Anterior cingulate cortex (tissue), 58 donors: ENCODE data around the gene KCNMB2.
"Not testable (repeated sequence)": the region's sequence is repeated elsewhere in the genome, so short reads cannot be mapped to it uniquely, and the experiment has no call there.

ENCODE experiments used
- DNase-seq, 58 donors: peaks; one replicate each; lab custom pipeline; 2025; lab: John Stamatoyannopoulos, UW

The KCNMB2 gene

GRCh38 chr3:178845420-178846118, 309.3 kb downstream of the KCNMB2 start:
- DNase-seq = no peak

GRCh38 chr3:178847190-178847589, 311.0 kb downstream of the KCNMB2 start:
- DNase-seq = no peak

DNA sequence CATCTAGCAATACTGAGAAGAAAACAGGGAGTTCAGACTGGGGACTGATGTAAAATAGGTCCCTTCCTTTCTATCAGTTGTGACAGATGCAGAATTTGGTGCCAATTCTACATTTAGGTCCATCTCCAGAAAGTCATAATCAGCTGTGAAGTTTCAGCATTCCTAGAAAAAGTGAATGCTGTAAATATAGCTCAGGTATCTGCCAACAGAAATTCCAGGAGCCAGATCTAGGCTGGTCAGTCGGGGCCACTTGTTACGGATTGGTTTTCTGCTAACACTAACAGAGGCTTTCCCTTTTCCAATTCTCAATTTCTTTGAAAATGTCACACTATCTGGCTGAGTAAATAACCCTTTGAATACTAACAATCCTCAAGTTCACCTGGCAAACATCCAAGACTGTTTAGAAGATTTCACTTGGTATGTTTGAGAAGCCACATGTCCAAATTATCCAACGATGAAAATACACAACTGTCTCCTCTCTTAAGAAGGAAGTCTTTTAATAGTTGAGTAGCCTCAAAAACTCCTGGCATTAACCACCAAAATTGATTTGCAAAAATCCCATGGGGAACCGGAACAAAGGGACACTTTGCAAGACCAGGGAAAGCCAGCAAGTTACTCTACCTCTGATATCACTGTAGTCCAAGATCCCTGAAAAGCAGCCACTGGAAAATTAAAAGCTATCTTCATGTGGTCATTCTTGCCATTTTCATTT, 313.1 kb downstream of the KCNMB2 start:
- no peak for DNase-seq

DNA sequence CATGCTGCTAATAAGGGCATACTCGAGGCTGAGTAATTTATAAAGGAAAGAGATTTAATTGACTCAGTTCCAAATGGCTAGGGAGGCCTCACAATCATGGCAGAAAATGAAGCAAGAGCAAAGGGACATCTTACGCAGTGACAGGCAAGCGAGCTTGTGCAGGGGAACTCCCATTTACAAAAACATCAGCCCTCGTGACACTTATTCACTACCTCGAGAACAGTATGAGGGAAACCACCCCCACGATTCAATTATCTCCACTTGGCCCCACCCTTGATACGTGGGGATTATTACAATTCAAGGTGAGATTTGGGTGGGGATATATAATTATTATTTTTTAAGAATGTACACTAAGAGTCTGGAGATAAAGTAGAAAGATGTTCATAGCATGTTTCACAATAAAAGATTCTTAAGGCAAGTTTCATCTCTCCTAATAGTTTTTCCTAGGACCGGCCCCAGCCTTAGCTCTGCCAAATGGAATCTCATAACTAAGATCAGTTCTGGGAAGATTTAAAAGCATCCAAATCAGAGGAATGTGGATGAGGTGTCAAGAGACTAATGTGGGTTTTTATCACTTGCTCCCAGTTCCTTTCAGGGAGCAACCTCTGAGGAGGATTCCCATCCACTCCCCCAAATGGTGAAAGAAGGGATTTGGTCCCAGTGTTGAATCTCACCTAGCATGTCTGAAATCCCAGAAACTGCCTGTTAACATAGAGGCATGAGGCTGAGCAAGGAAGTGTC, 314.4 kb downstream of the KCNMB2 start:
- DNase-seq = no peak

DNA sequence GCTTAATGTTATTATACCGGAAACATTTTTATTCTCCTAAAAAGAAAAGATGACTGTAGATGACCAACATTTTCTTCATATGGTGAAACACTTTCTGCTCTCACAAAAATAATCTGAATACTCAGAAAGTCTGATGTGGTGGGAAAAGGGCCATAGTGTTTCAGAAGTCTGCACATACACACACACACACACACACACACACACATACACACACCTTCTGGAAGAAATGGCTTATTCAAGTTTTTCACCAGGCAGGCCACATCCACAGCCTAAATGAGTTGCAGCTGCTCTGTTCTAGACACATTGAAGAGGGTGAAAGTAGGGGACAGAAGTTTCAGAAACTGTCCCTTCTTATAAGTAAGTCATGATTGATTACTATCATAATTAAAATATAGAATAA, 315.3 kb downstream of the KCNMB2 start:
- no peak for DNase-seq

- DNase-seq = no peak
Measured at GRCh38 chr3:178856804-178857203, 320.6 kb downstream of the KCNMB2 start.

- DNase-seq = no peak
Measured at GRCh38 chr3:178859386-178859785, 323.1 kb downstream of the KCNMB2 start.

GRCh38 chr3:178859900-178860436, 323.7 kb downstream of the KCNMB2 start:
- DNase-seq = not testable (repeated sequence)

DNA sequence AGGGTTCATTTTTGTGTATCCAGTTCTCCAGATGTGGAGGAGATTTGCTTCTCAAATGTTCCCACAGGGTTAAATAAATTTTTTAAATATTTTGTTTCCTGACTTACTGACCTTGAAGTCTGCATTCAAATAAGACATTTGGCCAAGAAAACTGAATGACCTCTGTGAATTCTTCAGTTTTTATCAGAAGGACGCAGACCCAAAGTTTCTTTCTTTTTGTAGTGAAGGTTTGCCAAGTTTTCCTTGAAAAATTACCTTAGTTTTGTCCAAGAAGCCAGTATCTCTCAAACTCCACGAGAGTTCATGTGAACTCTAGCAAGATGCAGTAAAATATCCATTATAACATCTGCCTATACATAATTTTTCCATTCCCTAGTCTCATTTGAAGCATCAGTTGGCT, 332.4 kb downstream of the KCNMB2 start:
- DNase-seq = no peak

GRCh38 chr3:178870085-178870484, 333.8 kb downstream of the KCNMB2 start:
- DNase-seq = no peak

GRCh38 chr3:178875157-178875556, 338.9 kb downstream of the KCNMB2 start:
- no peak for DNase-seq

DNA sequence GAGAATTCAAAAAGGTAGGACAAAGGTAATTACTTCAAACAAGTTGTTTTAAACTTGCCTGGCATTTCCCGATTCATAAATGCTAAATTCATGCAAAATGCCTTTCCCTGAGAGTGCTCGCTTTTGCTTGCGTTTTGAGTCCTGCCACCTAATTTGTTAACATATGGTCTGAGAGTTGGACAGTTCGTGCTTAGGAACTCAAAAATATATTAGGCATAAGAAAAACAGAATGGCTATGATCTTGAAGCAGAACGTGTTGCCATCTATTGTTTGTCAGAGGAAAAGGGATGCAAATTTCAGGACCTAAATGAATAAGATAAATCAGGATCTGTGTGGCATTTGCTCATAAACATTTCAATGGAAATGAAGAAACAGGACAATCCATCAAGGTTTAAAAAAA, 339.6 kb downstream of the KCNMB2 start:
- DNase-seq = no peak

GRCh38 chr3:178880274-178880673, 344.0 kb downstream of the KCNMB2 start:
- no peak for DNase-seq
